ENCODE measurements around the gene TFDP2. TPM values are rescaled to one million over a fixed set of nuclear protein-coding genes. Genes with fewer than 3 reads are reported as not detected.

Gene TFDP2
- total and polyA plus RNA-seq, 9 of the 15 experiments (the other 6 are each of a cell fraction or from before 2014, with no cell fraction given), result 95.6 to 179 (median 126) TPM

- TF ChIP-seq ZBTB40 (IDR thresholded peaks at IDR 0.05) (no peak), ZBTB40 (CRISPR knock-in tag; IDR thresholded peaks at IDR 0.05) (no peak), TRIM28 (IDR thresholded peaks at IDR 0.05) (peak; percentile 98), ZNF707 (CRISPR knock-in tag; conservative IDR thresholded peaks at IDR 0.05) (no peak), ZBTB1 (CRISPR knock-in tag; IDR thresholded peaks at IDR 0.05; ENCODE audit: borderline replicate concordance, low read depth) (no peak), EP400 (IDR thresholded peaks at IDR 0.05) (0 out of 2 replicates have a peak, but pooled peaks have one; percentile 11), CHD7 (IDR thresholded peaks at IDR 0.05; ENCODE audit: low read depth, low read length) (no peak)
Measured at GRCh38 chr3:141913150-141913811, 236.1 kb downstream of the TFDP2 start (continued).

Measured in K562 (cell line).